Limb (tissue), 2 donors: ENCODE results near the gene RBM15B.

Experiments
- DNase-seq, 2 donors: peaks; one replicate each; pipeline ENCODE4 v3.0.0-alpha.2; 2016; ENCODE audit errors: extremely low spot score in 2 of 2

The RBM15B gene

DNA sequence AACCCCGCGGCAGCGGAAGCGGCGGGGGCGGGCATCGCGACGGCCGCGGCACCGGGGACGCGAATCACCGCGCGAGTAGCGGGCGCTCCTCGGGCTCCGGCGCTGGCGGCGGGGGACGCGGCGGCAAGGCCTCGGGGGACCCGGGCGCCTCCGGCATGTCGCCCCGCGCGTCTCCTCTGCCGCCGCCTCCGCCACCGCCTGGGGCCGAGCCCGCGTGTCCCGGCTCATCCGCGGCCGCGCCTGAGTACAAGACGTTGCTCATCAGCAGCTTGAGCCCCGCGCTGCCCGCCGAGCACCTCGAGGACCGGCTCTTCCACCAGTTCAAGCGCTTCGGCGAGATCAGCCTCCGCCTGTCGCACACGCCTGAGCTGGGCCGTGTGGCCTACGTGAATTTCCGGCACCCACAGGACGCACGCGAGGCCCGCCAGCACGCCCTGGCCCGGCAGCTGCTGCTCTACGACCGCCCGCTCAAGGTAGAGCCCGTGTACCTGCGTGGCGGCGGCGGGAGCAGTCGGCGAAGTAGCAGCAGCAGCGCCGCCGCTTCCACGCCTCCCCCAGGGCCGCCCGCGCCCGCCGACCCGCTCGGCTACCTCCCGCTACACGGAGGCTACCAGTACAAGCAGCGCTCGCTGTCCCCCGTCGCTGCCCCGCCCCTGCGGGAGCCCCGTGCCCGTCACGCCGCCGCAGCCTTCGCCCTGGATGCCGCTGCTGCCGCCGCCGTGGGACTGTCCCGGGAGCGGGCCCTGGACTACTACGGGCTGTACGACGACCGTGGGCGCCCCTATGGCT is 675 bp downstream of the RBM15B start:
- peak in 1 of 2 donors; percentile 73 for DNase-seq

DNA sequence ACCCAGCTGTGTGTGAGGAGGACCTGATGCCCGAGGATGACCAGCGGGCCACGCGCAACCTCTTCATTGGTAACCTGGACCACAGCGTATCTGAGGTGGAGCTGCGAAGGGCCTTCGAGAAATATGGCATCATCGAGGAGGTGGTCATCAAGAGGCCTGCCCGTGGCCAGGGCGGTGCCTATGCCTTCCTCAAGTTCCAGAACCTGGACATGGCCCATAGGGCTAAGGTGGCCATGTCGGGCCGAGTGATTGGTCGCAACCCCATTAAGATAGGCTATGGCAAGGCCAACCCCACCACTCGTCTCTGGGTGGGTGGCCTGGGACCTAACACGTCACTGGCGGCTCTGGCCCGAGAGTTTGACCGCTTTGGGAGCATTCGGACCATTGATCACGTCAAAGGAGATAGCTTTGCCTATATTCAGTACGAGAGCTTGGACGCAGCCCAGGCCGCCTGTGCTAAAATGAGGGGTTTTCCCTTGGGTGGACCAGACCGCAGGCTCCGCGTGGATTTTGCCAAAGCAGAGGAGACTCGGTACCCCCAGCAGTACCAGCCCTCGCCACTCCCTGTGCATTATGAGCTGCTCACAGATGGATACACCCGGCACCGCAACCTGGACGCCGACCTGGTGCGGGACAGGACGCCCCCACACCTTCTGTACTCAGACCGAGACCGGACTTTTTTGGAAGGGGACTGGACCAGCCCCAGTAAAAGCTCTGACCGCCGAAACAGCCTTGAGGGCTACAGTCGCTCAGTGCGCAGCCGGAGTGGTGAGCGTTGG is 1.5 kb downstream of the RBM15B start:
- no peak for DNase-seq

DNA sequence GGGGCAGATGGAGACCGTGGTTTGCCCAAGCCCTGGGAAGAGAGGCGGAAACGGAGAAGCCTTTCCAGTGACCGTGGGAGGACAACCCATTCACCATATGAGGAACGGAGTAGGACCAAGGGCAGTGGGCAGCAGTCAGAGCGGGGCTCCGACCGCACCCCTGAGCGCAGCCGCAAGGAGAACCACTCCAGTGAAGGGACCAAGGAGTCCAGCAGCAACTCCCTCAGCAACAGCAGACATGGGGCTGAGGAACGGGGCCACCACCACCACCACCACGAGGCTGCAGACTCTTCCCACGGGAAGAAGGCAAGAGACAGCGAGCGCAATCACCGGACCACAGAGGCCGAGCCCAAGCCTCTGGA is 2.0 kb downstream of the RBM15B start:
- no peak for DNase-seq

DNA sequence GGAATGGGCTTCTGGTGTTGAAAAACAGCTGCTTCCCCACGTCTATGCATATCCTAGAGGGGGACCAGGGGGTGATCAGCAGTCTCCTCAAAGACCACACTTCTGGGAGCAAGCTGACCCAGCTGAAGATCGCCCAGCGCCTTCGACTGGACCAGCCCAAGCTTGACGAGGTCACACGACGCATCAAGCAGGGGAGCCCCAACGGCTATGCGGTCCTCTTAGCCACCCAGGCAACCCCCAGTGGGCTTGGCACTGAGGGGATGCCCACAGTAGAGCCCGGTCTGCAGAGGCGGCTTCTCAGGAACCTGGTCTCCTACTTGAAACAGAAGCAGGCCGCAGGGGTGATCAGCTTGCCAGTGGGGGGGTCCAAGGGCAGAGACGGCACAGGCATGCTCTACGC is 2.5 kb downstream of the RBM15B start:
- DNase-seq: no peak

DNA sequence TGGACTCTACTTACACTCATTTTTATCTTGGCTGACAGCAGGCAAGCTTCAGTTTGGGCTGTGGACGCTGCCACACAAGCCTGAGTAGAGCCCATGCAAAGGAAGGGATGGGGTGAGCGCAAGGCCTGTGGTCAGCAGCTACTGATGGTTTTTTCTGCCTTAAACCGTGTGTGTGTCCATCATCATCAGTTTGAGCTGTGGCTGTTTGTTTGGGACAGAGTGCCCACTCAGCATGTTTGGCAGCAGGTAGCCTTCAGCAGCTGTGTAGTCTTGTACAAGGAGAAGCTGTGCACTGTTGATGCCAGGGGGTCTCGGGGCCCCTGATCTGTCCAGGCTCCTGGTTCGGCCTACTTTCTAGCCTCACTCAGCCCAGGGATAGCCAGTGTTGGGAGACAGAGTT is 3.5 kb downstream of the RBM15B start:
- DNase-seq: no peak

DNA sequence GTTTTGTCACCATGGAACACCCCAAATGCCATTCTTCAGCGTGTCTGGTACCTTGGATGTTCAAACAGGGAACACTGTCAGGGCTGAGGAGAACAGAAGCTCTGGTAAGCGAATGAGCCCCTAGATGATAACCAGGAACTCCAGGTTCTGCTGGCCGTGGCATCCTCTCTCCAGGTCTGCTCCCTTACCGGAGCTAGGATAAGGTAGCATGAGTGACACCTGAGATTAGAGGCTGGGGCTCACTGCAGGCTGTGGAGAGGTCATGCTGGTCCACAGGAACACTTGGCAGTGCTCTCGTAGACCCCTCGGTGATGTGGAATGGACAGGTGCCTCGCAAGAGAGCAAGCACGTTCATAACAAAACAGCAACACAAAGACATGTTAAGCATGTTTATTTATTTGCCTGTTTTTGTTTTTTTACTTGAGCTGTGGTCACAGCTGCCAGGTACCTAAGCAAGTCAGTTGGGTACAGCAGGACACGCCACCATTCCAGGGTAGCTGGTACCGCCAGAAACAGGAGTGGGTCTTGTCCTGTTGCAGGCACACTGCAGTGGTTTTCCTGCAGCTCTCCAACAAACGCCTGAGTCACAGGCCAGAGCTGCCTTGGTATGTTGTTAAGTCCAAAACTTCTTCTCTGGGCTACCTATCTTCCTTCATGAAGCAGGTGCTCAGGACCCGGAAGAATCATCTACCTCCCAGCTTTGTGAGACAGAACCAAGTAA is 4.6 kb downstream of the RBM15B start:
- no peak for DNase-seq

DNA sequence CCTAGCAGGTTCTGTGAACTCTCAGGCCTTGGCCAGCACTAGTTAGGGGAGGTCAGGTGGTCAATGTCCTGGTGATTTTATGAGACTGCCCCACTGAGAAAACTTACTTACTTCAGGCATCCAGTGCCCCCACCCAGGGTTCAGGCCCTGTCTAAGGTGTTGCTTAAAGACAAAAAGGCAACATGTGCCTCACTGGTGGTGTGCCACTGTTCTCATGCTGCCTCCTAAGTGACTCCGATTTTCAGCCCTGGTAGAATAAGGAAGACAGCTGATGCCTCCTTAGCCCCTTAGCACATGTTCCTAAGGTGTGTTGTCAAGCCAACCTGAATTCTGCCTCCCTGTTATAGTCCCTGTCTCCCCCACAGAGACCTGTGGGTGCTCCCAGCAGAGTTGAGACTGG is 5.3 kb downstream of the RBM15B start:
- no peak for DNase-seq

DNA sequence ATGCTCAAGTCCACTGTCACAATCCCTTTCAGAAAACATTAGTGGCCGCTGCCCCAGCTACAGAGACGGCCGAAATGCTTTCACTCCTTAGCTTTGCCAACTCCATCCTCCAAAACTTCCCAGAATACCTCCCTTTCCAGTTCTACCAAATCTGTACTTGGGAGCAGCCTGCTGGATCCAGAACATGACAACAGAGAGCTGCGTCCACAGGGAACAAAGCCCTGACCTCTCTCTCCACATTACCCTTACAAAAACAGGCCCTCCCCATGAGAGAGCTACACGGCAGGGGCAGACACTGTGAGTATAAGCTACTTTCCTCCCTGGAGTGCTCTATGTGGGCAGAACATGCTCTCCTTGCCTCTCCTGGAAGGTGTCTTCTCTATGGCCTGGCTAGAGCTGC is 6.3 kb downstream of the RBM15B start:
- no peak for DNase-seq

DNA sequence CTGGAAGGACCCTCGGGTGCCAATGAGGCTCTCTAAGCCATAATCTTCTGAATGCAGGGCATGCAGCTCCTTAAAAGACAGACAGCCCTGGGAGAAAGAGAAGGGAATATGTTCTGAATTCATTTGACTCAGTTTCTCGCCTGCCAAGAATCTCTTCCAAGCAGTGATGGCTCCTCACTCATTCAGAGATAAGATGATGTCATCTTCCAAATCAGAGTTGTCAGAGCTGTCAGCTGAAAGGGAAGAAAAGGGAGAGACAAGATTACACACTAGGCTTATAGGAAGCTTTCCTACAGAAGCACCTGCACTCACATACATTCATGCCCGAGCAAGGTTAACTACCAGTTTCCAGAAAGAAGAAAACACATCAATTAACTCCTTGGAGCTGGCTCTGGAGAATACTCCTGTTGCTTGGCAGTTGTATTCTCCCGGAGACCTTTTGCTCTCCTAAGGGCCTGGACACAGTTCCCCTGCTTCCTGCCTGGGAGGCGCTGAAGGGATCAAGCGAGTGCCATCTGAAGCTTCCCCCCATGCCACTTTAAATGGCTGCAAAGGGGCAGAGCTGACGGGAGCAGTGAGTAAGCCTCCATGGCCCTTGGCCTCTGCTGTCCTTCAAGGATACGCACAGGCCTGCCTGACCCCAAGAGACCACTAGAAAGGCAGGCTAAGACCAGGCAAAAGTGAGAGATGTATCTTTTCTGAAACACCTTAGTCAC is 7.7 kb downstream of the RBM15B start:
- DNase-seq: no peak

DNA sequence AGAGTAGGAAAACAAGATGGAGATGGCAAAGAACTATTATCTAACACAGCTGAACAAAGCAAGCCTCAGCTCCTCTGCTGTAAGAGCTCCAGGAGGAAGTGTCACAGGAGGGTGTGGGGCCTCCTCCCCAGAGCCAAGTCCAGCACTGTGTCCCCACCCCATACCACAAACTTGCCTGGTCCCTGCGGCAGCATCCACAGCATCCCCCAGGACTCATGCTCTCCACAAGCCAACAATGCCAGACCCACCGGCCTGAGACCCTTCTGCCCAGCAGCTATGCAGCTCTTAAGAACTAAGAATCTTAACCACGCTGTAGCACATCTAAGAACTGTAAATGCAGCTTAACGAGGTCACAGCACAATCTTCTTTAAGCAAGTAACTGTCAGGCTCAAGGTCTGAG is 9.1 kb downstream of the RBM15B start:
- no peak for DNase-seq

DNA sequence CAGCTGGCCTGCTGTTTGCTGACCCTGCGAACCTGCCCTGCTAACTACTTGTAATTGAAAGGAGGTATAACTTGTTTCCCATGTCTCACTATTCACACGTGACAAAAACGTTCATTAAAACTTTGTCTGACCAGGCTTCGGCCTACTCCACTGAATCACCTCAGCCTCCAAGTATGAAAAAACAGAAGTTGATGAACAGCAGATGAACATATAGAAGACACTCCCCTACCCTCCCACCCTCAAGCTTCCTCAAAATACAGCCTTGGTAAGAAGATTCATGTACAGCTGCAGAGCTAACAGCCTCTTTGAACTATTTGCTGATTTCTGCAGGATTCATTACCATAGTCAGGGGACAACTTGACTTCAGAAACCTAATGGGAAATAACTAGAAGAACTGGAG is 10.7 kb downstream of the RBM15B start:
- DNase-seq: no peak

DNA sequence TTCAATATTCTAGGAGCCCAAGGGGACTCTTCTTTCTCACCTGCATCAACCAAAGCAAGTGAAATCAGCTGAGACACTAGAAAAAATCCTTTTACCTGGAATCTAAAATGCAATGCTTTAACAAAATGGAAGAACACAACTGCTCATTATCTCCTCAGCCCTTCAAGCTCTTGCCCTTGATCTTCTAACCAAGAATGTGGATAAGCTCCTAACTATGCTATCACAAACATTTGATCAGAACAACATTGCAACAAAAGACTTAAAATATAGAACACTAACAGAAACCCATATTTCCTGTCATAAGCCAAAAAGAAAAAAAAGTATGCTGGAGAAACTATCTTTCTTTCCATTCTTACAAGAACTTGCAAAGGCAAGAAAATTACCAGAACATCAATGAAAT is 12.6 kb downstream of the RBM15B start:
- DNase-seq: no peak

DNA sequence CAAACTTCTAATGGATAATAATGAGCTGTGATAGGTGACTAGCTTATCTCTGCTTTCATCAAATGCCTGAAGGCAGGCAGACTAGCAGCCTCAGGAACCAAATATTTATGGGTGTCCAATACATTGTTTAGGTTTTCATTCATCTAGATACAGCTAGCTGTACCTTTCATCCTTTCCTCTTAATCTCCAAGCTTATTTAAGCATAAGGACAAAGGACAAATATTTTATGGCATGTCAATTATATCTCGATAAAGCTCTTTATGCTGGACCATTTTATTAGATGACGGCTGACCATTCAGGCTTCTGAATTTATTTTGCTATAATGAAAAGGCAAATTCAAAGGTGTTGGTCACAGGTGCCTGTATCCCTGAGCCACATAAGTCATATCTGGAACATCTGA is 16.9 kb downstream of the RBM15B start:
- no peak for DNase-seq

DNA sequence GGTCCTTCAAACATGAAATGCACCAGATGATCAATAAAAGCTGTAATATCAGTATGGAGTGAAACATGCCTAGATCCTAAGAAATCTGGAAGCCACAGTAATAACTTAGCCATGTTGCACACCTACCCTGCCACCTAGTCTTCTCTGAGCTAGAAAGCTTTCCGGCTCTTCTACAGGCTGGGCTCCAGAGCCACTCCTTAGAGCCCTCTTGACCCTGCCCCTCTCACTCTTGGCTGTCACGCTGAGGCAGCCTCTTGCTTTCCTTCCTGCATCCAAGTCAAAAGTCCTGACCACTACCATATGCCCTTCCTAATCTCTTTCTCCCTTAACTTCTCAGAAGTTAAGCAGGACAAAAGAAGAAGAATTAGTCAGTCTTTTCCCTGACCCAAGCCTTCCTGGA is 17.7 kb downstream of the RBM15B start:
- no peak for DNase-seq

DNA sequence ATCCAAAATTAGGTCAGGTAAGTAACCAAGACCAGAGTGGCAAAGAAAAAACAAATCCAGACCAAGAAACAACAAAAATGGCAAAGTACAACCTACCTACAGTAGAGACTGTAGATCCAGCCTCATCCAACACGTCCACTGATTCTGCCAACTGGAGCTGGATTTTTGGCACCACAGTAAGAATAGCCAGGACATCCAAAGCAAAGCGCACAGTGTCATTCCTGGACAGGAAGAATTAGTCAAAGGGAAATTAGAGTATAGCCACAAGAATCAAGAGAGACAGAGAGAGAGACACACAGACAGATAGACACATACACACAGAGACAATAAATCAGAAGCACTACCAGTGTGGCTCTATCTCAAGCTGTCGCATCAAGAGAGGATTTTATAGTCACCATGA is 31.1 kb downstream of the RBM15B start:
- DNase-seq: no peak

DNA sequence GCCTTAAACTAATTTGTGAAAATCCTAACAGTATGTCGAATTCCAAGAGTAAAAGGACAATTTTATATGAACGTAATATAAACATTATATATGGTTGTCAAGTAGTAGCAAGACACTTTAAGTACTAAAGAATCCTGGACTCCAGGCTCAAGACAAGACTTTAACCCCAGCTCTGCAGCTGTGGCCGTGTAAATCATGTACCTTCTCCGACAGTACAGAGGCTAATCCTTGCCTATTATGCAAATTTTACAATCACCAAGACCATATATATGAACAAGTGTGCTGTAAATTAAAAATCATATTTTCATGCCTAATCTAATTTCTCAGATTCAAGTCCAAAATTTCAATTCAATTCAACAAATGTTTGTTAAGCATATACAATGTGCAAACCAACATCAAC is 35.8 kb downstream of the RBM15B start:
- no peak for DNase-seq

DNA sequence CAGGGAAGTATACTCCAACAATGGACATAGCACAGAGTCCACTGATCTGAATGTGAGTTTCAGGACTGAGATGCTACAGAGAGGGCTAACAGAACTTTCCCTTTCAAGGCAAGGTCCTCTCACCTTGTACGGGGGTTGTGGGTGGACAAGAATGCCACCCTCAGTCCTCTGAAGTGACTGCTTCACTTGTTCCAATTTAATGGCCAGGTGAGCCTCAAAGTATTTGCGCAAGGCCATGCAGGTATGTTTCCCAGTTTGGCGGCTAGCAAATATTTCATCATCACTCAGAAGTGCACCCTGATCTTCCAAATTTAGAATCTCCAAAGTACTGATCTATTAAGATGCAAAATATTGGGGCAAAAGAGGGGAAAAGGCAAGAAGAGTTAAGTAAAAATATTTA is 38.1 kb downstream of the RBM15B start:
- no peak for DNase-seq

DNA sequence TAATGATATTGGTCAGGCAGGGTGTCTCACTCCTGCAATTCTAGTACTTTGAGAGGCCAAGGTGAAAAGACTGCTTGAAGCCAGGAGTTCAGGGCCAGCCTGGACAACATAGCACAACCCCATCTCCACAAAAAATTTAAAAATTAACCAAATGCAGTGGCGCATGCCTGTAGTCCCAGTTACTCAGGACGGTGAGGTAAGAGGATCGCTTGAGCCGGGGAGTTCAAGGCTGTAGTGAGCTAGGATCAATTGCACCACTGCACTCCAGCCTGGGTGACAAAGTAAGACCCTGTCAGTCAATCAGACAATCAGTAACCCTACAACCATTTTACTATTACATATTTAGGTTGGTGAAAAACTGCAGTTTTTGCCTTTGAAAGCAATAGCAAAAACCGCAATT is 43.0 kb downstream of the RBM15B start:
- DNase-seq: no peak

DNA sequence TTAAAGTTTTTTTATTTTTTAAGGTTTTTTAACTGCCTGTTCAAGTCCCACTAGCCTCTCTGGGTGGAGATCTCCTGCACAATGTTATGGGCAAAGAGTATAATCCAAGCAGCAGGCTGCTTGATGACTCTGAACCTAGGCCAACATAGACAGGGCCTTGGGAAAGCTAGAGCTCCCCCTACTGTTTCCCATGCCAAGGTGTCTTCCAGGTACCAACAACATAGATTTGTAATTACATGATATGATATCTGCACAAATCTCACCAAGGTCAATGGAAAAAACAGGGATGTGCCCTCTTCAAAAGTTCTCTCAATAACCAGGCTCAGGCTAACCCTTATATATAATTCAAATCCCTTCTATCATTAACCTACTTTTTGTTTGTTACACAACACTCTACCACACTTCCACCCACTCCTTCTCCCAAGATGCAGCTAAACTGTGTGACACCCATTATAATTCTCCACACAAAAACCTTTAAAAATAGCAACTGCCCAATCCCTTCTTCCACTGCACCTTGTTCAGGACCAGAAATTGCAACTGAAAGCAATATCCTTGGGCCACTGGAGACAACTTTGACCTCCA is 43.8 kb downstream of the RBM15B start:
- peak in 1 of 2 donors; percentile 9 for DNase-seq

DNA sequence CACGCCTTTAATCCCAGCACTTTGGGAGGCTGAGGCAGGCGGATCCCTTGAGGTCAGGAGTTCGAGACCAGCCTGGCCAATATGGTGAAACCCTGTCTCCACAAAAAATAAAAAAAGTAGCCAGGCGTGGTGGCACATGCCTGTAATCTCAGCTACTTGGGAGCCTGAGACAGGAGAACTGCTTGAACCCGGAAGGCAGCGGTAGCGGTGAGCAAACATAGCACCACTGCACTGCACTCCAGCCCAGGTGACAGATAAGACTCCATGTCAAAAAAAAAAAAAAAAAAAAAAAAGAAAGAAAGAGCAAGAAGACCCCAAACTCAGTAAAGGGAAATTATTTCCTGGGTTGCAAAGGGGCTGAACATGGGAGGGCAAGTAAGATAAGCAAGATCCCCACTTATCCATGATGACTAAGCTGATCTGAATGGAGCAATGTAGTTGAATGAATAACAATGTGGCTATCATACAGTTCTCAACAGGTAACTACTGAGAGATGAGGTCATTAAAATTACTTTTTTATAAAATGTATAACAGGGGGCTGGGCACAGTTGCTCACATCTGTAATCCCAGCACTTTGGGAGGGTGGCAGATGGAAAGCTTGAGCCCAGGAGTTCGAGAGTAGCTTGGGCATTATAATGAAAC is 46.0 kb downstream of the RBM15B start:
- no peak for DNase-seq
